GM18508 (cell line): ENCODE results near the gene POLD3.

Experiments used
- ATAC-seq: cut with Tn5 transposase; IDR thresholded peaks from one replicate; pipeline ENCODE4 v1.9.1; 2021; ENCODE audit warnings: moderate number of reproducible peaks; ENCODE audit not compliant: insufficient read depth, unreplicated experiment

POLD3 gene

GRCh38 chr11:74671520-74672196, 79.3 kb downstream of the POLD3 start:
- ATAC-seq: no peak

GRCh38 chr11:74672332-74672955, 80.1 kb downstream of the POLD3 start:
- no peak for ATAC-seq

GRCh38 chr11:74672956-74673692, 80.7 kb downstream of the POLD3 start:
- no peak for ATAC-seq

GRCh38 chr11:74673693-74674360, 81.4 kb downstream of the POLD3 start:
- ATAC-seq: no peak

- ATAC-seq: no peak
These were observed 83.4 kb downstream of the POLD3 start for GRCh38 chr11:74675761-74676160.

GRCh38 chr11:74676596-74676995, 84.2 kb downstream of the POLD3 start:
- no peak for ATAC-seq

GRCh38 chr11:74677131-74677530, 84.7 kb downstream of the POLD3 start:
- ATAC-seq: no peak

- ATAC-seq: no peak
These were observed 85.7 kb downstream of the POLD3 start for GRCh38 chr11:74678041-74678440.

- ATAC-seq: no peak
These were observed 86.5 kb downstream of the POLD3 start for GRCh38 chr11:74678591-74679512.

GRCh38 chr11:74679513-74679865, 87.1 kb downstream of the POLD3 start:
- ATAC-seq: no peak

- no peak for ATAC-seq
These were observed 87.8 kb downstream of the POLD3 start for GRCh38 chr11:74680035-74680671.

GRCh38 chr11:74680703-74681531, 88.5 kb downstream of the POLD3 start:
- no peak for ATAC-seq

GRCh38 chr11:74681686-74682651, 89.6 kb downstream of the POLD3 start:
- no peak for ATAC-seq

- no peak for ATAC-seq
These were observed 90.4 kb downstream of the POLD3 start for GRCh38 chr11:74682731-74683278.

GRCh38 chr11:74683279-74683871, 91.0 kb downstream of the POLD3 start:
- ATAC-seq: no peak

GRCh38 chr11:74683941-74684481, 91.6 kb downstream of the POLD3 start:
- ATAC-seq: no peak

- no peak for ATAC-seq
These were observed 92.3 kb downstream of the POLD3 start for GRCh38 chr11:74684661-74685060.
